ENCODE data around the gene DISC1.

The DISC1 gene

DNA sequence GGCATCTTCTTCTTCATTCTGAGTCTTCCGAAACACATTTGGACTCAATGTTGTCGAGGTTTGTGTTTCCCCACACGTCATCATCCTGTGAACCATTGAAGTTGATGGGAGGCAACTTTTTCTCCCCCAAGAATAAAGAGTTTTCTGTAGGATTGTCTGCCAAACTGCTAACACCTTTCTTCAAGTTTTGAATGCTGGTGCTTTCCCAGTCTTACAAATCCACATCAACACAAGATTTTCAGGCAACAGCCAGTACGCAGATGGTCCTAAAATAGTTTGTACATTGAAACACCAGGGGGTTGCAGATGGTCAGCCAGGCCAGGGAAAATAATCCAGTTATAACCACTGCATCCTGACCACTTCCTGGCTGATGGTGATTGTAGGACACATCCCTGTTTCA is 187.9 kb downstream of the DISC1 start:
- H3K27ac ChIP-seq = no peak overlapping the region
- no peak for TF ChIP-seq CTCF (conservative IDR thresholded peaks at IDR 0.05)
- no peak for TF ChIP-seq ZFX (IDR thresholded peaks at IDR 0.05)

DNA sequence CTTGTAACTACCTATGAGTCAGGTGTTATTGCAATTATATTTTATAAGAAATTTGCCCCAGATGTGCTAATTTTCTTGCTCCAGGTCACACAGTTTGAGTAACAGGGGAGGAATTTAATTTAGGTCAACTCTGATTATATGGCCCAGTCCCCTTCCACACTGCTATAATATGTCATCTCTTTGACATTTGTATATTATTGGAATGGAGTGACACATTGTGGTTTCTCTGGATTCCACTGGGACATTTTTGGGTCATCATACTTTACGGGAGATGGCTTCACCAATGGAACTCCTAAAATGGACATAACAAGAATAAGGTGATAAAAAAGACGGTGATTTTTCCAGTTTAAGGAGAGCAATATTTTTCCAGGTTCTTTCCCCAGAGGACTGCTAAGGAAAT is 191.2 kb downstream of the DISC1 start:
- TF ChIP-seq CTCF (conservative IDR thresholded peaks at IDR 0.05) = no peak
- no peak for TF ChIP-seq ZFX (IDR thresholded peaks at IDR 0.05)
- no peak overlapping the region for H3K27ac ChIP-seq

DNA sequence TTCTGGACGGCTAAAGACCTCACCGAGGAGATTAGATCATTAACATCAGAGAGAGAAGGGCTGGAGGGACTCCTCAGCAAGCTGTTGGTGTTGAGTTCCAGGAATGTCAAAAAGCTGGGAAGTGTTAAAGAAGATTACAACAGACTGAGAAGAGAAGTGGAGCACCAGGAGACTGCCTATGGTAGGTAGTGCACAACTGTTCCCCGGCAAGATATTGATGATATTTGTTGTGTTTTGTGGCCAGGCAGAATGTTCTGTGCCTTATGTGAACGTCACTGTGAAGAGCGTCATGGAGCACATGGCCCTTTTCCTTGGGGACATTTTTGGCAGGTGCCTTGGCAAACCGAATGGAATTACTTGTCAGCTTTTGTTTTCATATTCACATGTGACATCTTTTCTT is 191.7 kb downstream of the DISC1 start:
- H3K27ac ChIP-seq = no peak overlapping the region

GRCh38 chr1:231821281-231821680 is 194.7 kb downstream of the DISC1 start:
- TF ChIP-seq CTCF (conservative IDR thresholded peaks at IDR 0.05) (no peak), ZFX (IDR thresholded peaks at IDR 0.05) (no peak)
- H3K27ac ChIP-seq = no peak overlapping the region

More for the DNA sequence above, 191.7 kb downstream of the DISC1 start:
- TF ChIP-seq CTCF (conservative IDR thresholded peaks at IDR 0.05) = no peak
- TF ChIP-seq ZFX (IDR thresholded peaks at IDR 0.05) = no peak

DNA sequence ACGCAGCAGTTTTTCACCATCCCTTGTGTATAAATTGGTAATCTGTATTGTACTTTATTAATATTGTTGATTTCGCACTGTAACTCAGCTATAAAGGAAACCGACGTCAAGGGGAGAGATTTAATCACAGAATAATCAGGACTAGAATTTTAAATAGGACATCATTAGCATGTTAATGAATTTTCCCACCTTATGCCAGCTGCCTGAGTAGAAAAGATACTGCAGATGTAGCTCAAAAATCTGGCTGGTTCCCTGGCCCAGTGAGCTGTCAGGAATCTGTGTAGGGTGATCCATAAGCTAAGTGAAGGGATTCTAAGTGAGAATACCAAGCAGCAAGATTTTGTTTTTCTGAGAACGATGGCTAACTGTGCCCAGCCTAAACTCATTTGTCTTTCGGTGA is 195.5 kb downstream of the DISC1 start:
- H3K27ac ChIP-seq = no peak overlapping the region
- no peak for TF ChIP-seq ZFX (IDR thresholded peaks at IDR 0.05)
- no peak for TF ChIP-seq CTCF (conservative IDR thresholded peaks at IDR 0.05)

GRCh38 chr1:231826566-231826965 is 200.0 kb downstream of the DISC1 start:
- TF ChIP-seq ZFX (IDR thresholded peaks at IDR 0.05) (no peak), CTCF (conservative IDR thresholded peaks at IDR 0.05) (no peak)
- H3K27ac ChIP-seq = no peak overlapping the region

DNA sequence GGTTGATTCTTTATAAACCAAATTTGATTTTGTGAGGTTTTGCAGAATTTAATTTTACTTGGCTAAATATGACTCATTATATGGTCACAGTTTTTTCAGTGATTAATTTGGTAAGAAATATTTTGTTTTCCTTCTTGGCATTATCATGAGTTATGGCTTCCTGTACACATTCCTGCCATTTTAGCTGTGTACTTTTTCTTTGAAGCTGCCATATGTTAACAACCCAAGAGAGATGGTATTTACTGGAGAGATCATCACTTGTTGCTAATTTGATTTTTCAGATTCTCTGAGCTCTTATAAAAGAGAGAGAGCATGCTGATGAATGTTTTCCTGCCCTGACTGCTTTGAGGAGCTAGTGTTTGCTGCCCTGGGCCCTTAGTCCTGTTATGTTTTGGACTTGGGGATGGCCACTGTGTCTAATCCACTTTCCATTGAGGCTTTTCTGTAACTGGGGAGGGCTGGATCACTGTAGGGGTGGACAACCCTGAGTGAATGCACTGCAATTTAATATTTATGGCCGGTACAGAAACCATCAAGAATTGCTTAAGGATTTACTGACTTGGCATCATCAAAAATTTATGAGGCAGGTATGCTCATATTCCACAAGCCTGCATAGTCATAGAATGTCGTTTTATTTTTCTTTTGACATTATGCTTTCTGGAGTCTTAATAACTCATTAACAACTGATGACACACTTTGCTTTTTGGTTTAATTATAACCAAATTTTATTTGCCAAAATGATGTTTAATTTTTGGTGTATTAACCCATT is 200.9 kb downstream of the DISC1 start:
- H3K27ac ChIP-seq = no peak overlapping the region
- TF ChIP-seq ZFX (IDR thresholded peaks at IDR 0.05) (no peak), CTCF (conservative IDR thresholded peaks at IDR 0.05) (no peak)
